ENCODE results near the gene SLC36A2. TPM values are rescaled to one million over a fixed set of nuclear protein-coding genes. Genes with fewer than 3 reads are reported as not detected.

The SLC36A2 gene
- not detected in 2 replicates for total RNA-seq

GRCh38 chr5:151347369-151347768, at the start of gene SLC36A2:
Gene SLC36A2, minus strand, starts transcription at chr5:151347559. Its CDS starts 99 bp downstream, at chr5:151347460.

GRCh38 chr5:151303666-151304065, 43.7 kb downstream of the SLC36A2 start, which contains the start of gene SLC36A3:
Gene SLC36A3, minus strand, starts transcription at chr5:151303766. Its CDS starts 412 bp downstream, at chr5:151303354.

Other genes starting within 250 kb of the SLC36A2 start
- gene ANXA6, start 189.8 kb downstream of the SLC36A2 start, total RNA-seq = 187 and 365 TPM in 2 replicates
- 5.1 and 7.1 TPM in 2 replicates for gene CCDC69, start 123.5 kb downstream of the SLC36A2 start, total RNA-seq
- 11.5 and 15.4 TPM in 2 replicates for gene GM2A, start 94.4 kb downstream of the SLC36A2 start, total RNA-seq
- not detected in 2 replicates for gene SLC36A3, start 43.8 kb downstream of the SLC36A2 start, total RNA-seq
- gene SLC36A1, start 100.0 kb upstream of the SLC36A2 start, total RNA-seq = 1.9 and 3.2 TPM in 2 replicates
- under 0.01 TPM in 1 of 2 replicates, not detected in the other for gene FAT2, start 243.8 kb upstream of the SLC36A2 start, total RNA-seq

All from bladder microvascular endothelial cell (primary cell).